HEK293 (cell line): ENCODE data around the gene ISM1.

Experiments used
- HOXA7 ChIP-seq: sonication (generic); formaldehyde crosslinking; IDR thresholded peaks from 2 replicates; pipeline ENCODE4 v1.8.1; 2022; ENCODE audit warnings: missing genetic modification reagents, borderline replicate concordance
- MZF1 ChIP-seq: fragments of 450-650 bp; formaldehyde crosslinking; IDR thresholded peaks from 2 replicates; pipeline ENCODE4 v1.5.1; 2017; ENCODE audit warnings: missing biosample characterization, missing genetic modification characterization, borderline replicate concordance
- SCRT1 ChIP-seq: fragments of 450-650 bp; formaldehyde crosslinking; IDR thresholded peaks from 2 replicates; pipeline ENCODE4 v1.5.1; 2016; ENCODE audit warnings: missing biosample characterization, missing genetic modification characterization, borderline replicate concordance
- TCF7L2 ChIP-seq: IDR thresholded peaks from 2 replicates; pipeline ENCODE4 v1.6.1; 2011; ENCODE audit warnings: low read depth, mild to moderate bottlenecking, inconsistent platforms, low read length, moderate library complexity, borderline replicate concordance
- TRIM28 ChIP-seq: IDR thresholded peaks from 2 replicates; pipeline ENCODE4 v1.6.1; 2011; ENCODE audit warnings: low read length, control low read depth, borderline replicate concordance
- ZNF133 ChIP-seq: fragments of 450-650 bp; formaldehyde crosslinking; IDR thresholded peaks from 2 replicates; pipeline ENCODE4 v1.5.1; 2016; ENCODE audit warnings: missing biosample characterization, missing genetic modification characterization
- ZNF211 ChIP-seq: fragments of 450-650 bp; formaldehyde crosslinking; IDR thresholded peaks from 2 replicates; pipeline ENCODE4 v1.5.1; 2016; ENCODE audit warnings: low read depth, missing biosample characterization, missing genetic modification characterization
- ZNF274 ChIP-seq, 2 experiments: fragments of 200-500 bp in 1 of 2; fragments of 450-650 bp in 1 of 2; sonication (Bioruptor generic) in 1 of 2; formaldehyde crosslinking in 1 of 2; IDR thresholded peaks; 2 replicates each; pipeline versions ENCODE4 v1.5.1 to v1.6.1; 2014 to 2016; ENCODE audit warnings: borderline replicate concordance in 1 of 2, inconsistent platforms in 1 of 2, low read length in 1 of 2, missing biosample characterization in 1 of 2, missing genetic modification characterization in 1 of 2
- ZNF311 ChIP-seq: fragments of 450-650 bp; formaldehyde crosslinking; IDR thresholded peaks from 2 replicates; pipeline ENCODE4 v1.5.1; 2017; ENCODE audit warnings: missing biosample characterization, missing genetic modification characterization, borderline replicate concordance
- ZNF600 ChIP-seq: fragments of 450-650 bp; formaldehyde crosslinking; IDR thresholded peaks from 2 replicates; pipeline ENCODE4 v1.5.1; 2016; ENCODE audit warnings: missing biosample characterization, missing genetic modification characterization
- ZNF624 ChIP-seq: fragments of 450-650 bp; formaldehyde crosslinking; IDR thresholded peaks from 2 replicates; pipeline ENCODE4 v1.5.1; 2017; ENCODE audit warnings: missing biosample characterization, missing genetic modification characterization
- ZNF837 ChIP-seq: fragments of 450-650 bp; formaldehyde crosslinking; IDR thresholded peaks from 2 replicates; pipeline ENCODE4 v1.5.1; 2016; ENCODE audit warnings: missing biosample characterization, missing genetic modification characterization
- TF ChIP-seq, protein P1 (sequence below): fragments of 450-650 bp; formaldehyde crosslinking; IDR thresholded peaks from 2 replicates; pipeline ENCODE4 v1.5.1; 2016; ENCODE audit warnings: missing biosample characterization, missing genetic modification characterization

DNA sequence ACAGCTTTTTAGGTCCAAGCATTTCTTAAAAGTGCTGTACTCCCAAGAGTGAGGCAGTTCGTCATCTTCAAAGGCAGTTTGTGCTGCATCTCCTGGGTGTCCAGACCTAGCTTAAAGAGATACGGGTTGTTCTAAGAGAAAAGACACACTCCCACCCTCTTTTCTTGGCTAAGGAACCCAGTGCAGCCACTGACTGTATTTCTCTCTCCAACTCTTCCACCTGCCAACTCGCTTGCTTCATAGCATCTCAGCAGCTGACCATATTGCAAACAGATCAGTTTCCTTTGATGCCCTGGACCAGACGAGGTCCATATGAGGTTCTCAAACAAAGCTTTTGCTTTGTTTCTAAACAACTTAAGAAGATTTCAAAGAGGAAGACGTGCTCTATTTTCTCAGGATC lies 101.1 kb downstream of the ISM1 start:
- TF ChIP-seq, protein P1, sequence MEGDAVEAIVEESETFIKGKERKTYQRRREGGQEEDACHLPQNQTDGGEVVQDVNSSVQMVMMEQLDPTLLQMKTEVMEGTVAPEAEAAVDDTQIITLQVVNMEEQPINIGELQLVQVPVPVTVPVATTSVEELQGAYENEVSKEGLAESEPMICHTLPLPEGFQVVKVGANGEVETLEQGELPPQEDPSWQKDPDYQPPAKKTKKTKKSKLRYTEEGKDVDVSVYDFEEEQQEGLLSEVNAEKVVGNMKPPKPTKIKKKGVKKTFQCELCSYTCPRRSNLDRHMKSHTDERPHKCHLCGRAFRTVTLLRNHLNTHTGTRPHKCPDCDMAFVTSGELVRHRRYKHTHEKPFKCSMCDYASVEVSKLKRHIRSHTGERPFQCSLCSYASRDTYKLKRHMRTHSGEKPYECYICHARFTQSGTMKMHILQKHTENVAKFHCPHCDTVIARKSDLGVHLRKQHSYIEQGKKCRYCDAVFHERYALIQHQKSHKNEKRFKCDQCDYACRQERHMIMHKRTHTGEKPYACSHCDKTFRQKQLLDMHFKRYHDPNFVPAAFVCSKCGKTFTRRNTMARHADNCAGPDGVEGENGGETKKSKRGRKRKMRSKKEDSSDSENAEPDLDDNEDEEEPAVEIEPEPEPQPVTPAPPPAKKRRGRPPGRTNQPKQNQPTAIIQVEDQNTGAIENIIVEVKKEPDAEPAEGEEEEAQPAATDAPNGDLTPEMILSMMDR (tag by site-specific recombination): no peak
- TF ChIP-seq ZNF837 (tag by site-specific recombination): no peak
- no peak for TF ChIP-seq ZNF274 (IDR thresholded peaks at IDR 0.05; ENCODE audit: low read length)
- TF ChIP-seq ZNF274 (tag by site-specific recombination; IDR thresholded peaks at IDR 0.05; ENCODE audit: borderline replicate concordance): no peak
- TF ChIP-seq ZNF311 (tag by site-specific recombination): no peak
- no peak for TF ChIP-seq HOXA7 (CRISPR knock-in tag)
- no peak for TF ChIP-seq ZNF600 (tag by site-specific recombination)
- no peak for TF ChIP-seq TCF7L2
- no peak for TF ChIP-seq TRIM28
- no peak for TF ChIP-seq MZF1
- TF ChIP-seq ZNF133 (tag by site-specific recombination): no peak
- TF ChIP-seq SCRT1: no peak
- no peak for TF ChIP-seq ZNF211
- TF ChIP-seq ZNF624 (tag by site-specific recombination): no peak
